Bronchial epithelial cell (primary cell): ENCODE data around the gene ARHGEF19. TPM values are rescaled to one million over a fixed set of nuclear protein-coding genes. Genes with fewer than 3 reads are reported as not detected.

Source experiments
- DNase-seq: peaks from one replicate; pipeline ENCODE4 v3.0.0-alpha.2; 2010; ENCODE audit warnings: low read depth
- FAIRE-seq: peaks from 2 replicates; lab custom pipeline; 2011; peaks lifted over from hg19 to GRCh38; lab: Jason Lieb, UNC
- H3K27me3 ChIP-seq: 2 replicates; pipeline ENCODE4 v1.5.1; 2011; ENCODE audit warnings: low read length; ENCODE audit not compliant: control insufficient read depth, insufficient read depth
- H3K36me3 ChIP-seq: 2 replicates; pipeline ENCODE4 v1.5.1; 2011; ENCODE audit warnings: low read length; ENCODE audit not compliant: control insufficient read depth, insufficient read depth
- H3K4me3 ChIP-seq: 2 replicates; pipeline ENCODE4 v1.5.1; 2011; ENCODE audit warnings: mild to moderate bottlenecking, low read depth, low read length, control low read depth
- total RNA-seq: library from RNA; depleted of rRNA; stranded (reverse); fragments of >200 nt; gene quantifications from 2 replicates; pipeline ENCODE4 v1.2.1, GENCODE V29; 2014
- TF ChIP-seq, protein P1 (sequence below): IDR thresholded peaks from 2 replicates; pipeline ENCODE4 v1.5.1; 2011; ENCODE audit warnings: mild to moderate bottlenecking, moderate library complexity, low read length, control low read depth, inconsistent platforms; ENCODE audit not compliant: insufficient read depth, severe bottlenecking

The ARHGEF19 gene
- total RNA-seq, 1 donor from 2014 or later = 3.2 TPM

DNA sequence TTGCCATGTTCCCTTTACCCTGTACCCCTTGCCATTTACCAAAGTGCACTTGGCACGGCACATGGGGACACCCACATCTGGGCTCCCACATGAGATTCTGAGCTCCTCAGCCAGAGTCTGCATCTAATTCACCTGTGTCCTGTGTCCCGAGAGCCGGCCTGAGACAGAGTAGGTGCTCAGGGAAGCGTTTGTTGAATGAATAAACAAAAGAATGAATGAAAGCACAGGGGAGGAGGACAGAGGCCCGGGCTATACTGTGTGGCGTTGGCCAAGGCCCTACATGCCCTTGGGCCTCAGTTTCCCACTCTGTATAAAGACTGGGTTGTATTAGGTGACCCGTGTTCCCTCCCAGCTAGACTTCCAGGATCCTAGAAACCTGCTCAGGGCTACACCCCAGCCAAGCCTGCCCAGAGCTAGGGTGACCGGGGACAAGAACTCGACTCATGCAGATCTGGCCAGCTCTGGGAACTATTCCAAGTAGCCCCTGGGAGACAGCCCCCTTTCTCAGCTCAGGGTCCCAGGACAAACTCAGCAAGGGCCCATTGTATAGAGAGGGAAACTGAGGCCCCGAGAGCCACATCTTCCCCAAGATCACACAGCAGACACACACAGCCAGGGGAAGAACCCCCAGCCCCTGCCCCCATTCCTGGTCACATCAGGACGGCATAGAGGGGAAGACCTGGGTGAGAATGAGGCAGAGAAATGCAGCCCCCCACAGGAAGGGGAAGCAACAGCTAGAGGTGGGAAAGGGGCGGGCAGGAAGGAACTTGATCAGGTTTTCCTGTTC, 62.6 kb downstream of the ARHGEF19 start:
- Histone ChIP-seq H3K27me3 (no peaks in the 10 kb centered on the region), H3K4me3 (no peak overlapping the region), H3K36me3 (peaks cover 53% of the 10 kb centered on the region)
- TF ChIP-seq, protein P1, sequence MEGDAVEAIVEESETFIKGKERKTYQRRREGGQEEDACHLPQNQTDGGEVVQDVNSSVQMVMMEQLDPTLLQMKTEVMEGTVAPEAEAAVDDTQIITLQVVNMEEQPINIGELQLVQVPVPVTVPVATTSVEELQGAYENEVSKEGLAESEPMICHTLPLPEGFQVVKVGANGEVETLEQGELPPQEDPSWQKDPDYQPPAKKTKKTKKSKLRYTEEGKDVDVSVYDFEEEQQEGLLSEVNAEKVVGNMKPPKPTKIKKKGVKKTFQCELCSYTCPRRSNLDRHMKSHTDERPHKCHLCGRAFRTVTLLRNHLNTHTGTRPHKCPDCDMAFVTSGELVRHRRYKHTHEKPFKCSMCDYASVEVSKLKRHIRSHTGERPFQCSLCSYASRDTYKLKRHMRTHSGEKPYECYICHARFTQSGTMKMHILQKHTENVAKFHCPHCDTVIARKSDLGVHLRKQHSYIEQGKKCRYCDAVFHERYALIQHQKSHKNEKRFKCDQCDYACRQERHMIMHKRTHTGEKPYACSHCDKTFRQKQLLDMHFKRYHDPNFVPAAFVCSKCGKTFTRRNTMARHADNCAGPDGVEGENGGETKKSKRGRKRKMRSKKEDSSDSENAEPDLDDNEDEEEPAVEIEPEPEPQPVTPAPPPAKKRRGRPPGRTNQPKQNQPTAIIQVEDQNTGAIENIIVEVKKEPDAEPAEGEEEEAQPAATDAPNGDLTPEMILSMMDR = no peak
- FAIRE-seq = no peak
- DNase-seq = no peak

DNA sequence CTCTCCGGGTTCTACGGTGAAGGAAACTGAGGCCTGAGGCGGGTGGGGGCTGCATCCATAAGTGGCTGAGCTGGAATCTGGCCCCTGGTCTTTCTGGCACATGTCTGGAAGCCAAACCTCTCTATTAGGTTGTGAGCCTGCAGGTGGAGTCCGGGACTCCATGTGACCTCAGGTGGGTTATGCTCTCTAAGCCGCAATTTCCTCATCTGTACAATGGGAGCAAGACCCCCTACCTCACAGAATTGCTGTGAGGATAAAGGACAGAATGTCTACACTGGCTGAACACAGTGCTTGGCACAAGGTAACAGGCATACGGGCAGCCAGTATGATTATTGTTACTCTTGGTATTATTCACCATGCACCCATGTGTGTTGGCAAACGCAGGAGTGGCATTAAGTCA, 63.3 kb downstream of the ARHGEF19 start:
- H3K4me3 ChIP-seq = no peak overlapping the region
- DNase-seq (no peak), FAIRE-seq (no peak)
- H3K27me3 ChIP-seq = no peaks in the 10 kb centered on the region
- TF ChIP-seq, protein P1 = no peak
- peaks cover 56% of the 10 kb centered on the region for H3K36me3 ChIP-seq

DNA sequence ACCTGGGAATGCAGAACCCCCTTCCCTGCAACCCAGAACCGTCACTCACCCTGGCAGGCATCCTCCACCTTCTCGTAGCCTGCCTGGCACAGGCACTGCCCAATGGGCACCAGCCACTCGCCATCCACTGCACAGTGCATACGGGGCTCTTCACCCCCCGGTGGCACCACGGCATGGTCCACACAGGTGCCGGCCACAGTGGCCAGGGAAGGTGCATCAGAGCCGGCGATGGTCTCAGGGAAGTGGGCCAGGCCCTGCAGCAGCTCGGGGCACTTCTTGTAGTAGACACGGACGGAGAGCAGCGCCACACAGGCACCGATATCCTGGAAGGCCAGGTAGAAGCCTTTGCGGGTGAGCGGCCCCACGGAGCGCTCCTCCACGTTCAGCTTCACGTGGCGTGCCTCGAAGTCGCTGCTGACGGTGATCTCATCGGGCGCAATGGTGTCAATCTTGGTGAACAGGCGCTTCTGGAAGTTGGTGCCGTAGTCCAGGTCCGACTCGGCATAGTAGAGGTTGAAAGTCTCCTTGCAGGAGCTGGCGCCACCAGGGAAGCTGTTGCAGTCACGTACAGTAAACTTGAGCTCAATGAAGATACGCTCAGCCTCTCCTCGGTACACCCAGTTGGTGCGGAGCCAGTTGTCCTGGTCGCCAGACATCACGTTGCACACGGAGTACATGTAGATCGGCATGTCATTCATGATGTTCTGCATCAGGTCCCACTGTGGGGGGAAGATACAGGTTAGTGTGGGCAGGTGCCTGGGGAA, 63.9 kb downstream of the ARHGEF19 start:
- Histone ChIP-seq H3K27me3 (no peaks in the 10 kb centered on the region), H3K36me3 (peaks cover 57% of the 10 kb centered on the region), H3K4me3 (no peak overlapping the region)
- FAIRE-seq (no peak), DNase-seq (no peak)
- TF ChIP-seq, protein P1 = no peak

Other genes starting within 250 kb of the ARHGEF19 start
- gene ZBTB17, start 236.6 kb downstream of the ARHGEF19 start, total RNA-seq = 33.7 and 34.3 TPM in 2 replicates
- not detected in 2 replicates for gene SRARP, start 208.4 kb downstream of the ARHGEF19 start, total RNA-seq
- gene HSPB7, start 194.6 kb downstream of the ARHGEF19 start, total RNA-seq = under 0.01 TPM in 1 of 2 replicates, not detected in the other
- not detected in 2 replicates for gene CLCNKA, start 190.6 kb downstream of the ARHGEF19 start, total RNA-seq
- gene CLCNKB, start 168.9 kb downstream of the ARHGEF19 start, total RNA-seq = under 0.01 and 0.26 TPM in 2 replicates
- 0.53 and 0.77 TPM in 2 replicates for gene FAM131C, start 139.0 kb downstream of the ARHGEF19 start, total RNA-seq
- gene EPHA2, start 56.6 kb downstream of the ARHGEF19 start, total RNA-seq = 117 and 144 TPM in 2 replicates
- gene CPLANE2, start 24.5 kb upstream of the ARHGEF19 start, total RNA-seq = 5.8 and 14.5 TPM in 2 replicates
- gene FBXO42, start 139.8 kb upstream of the ARHGEF19 start, total RNA-seq = 10.8 and 18.1 TPM in 2 replicates
- 10.8 and 18.1 TPM in 2 replicates for gene SZRD1, start 154.6 kb upstream of the ARHGEF19 start, total RNA-seq
- not detected in 2 replicates for gene SPATA21, start 224.8 kb upstream of the ARHGEF19 start, total RNA-seq
- 84.1 and 87.7 TPM in 2 replicates for gene NECAP2, start 228.1 kb upstream of the ARHGEF19 start, total RNA-seq